Measurements from ENCODE around the gene CAMTA1.

CAMTA1 gene

GRCh38 chr1:7346600-7347570, 561.6 kb downstream of the CAMTA1 start:
- no peak for TF ChIP-seq CTCF (IDR thresholded peaks at IDR 0.05; ENCODE audit: borderline replicate concordance, control extremely low read depth, extremely low read depth, insufficient read depth, missing control alignments)
- in situ Hi-C loops (cut with MboI; ENCODE audit: low sequenced_read_pairs, unreplicated experiment): no loop called here
- DNase-seq (ENCODE audit: low spot score): no peak

- in situ Hi-C loops (cut with MboI; ENCODE audit: low sequenced_read_pairs, unreplicated experiment): no loop called here
- TF ChIP-seq CTCF (IDR thresholded peaks at IDR 0.05; ENCODE audit: borderline replicate concordance, control extremely low read depth, extremely low read depth, insufficient read depth, missing control alignments): no peak
- no peak for DNase-seq (ENCODE audit: low spot score)
These were observed 562.8 kb downstream of the CAMTA1 start for GRCh38 chr1:7348073-7348472.

DNA sequence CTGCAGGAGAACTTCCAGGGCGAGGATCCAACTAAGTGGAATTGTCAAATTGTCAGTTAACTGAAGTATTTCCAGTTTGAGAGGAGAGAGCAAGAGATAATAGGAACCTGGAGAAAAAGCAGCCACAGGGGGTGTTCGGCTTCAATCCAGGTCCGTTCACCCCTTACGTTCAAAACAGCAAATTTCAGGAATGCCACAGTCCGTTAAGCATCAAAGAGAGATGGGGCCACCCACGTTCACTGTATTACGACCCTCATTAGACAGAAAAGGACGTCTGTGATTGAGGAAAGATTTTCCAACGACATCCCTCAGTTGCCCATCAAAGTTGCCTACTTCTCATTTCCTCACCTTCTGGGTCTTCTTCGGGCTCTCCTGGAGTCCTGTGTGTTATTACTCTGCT, 563.3 kb downstream of the CAMTA1 start:
- no peak for DNase-seq (ENCODE audit: low spot score)
- TF ChIP-seq CTCF (IDR thresholded peaks at IDR 0.05; ENCODE audit: borderline replicate concordance, control extremely low read depth, extremely low read depth, insufficient read depth, missing control alignments): no peak
- in situ Hi-C loops (cut with MboI; ENCODE audit: low sequenced_read_pairs, unreplicated experiment): no loop called here

GRCh38 chr1:7350804-7351203, 565.5 kb downstream of the CAMTA1 start:
- no peak for TF ChIP-seq CTCF (IDR thresholded peaks at IDR 0.05; ENCODE audit: borderline replicate concordance, control extremely low read depth, extremely low read depth, insufficient read depth, missing control alignments)
- in situ Hi-C loops (cut with MboI; ENCODE audit: low sequenced_read_pairs, unreplicated experiment): no loop called here
- no peak for DNase-seq (ENCODE audit: low spot score)

- DNase-seq (ENCODE audit: low spot score): no peak
- in situ Hi-C loops (cut with MboI; ENCODE audit: low sequenced_read_pairs, unreplicated experiment): no loop called here
- TF ChIP-seq CTCF (IDR thresholded peaks at IDR 0.05; ENCODE audit: borderline replicate concordance, control extremely low read depth, extremely low read depth, insufficient read depth, missing control alignments): no peak
These were observed 566.4 kb downstream of the CAMTA1 start for GRCh38 chr1:7351649-7352048.

DNA sequence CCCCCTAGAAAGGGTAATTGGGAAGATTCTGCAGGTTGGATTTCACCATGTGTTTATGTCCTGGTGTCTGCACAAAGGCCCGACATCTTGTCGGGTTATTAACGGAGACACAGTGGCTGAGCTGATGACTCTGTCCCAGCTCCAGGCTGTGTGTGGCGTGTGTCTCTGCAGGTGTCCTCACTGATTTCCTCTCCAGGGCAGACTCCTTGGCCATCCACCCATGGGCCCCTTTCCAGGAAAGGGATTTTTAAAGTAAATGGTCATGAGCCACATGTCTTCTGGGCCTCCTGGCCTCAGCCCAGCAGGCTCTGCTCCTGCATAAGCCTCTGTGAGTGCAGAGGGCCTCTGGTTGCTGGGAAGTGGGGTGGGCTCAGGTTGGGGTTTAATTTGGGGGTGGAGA, 567.1 kb downstream of the CAMTA1 start:
- TF ChIP-seq CTCF (IDR thresholded peaks at IDR 0.05; ENCODE audit: borderline replicate concordance, control extremely low read depth, extremely low read depth, insufficient read depth, missing control alignments): no peak
- no peak for DNase-seq (ENCODE audit: low spot score)
- in situ Hi-C loops (cut with MboI; ENCODE audit: low sequenced_read_pairs, unreplicated experiment): no loop called here
